ENCODE measurements around the gene AKT1.

Gene AKT1

GRCh38 chr14:104776481-104776880, 19.1 kb downstream of the AKT1 start:
- peaks cover 77% of the 10 kb centered on the region for H3K36me3 ChIP-seq (ENCODE audit: control insufficient read depth, insufficient read depth, low read length)
- no peaks in the 10 kb centered on the region for H3K4me1 ChIP-seq (ENCODE audit: control insufficient read depth, insufficient read depth, low read length, poor library complexity, severe bottlenecking)
- 97 to 98% methylated on average over 15 of the region's 15 CpGs for WGBS, 2 experiments (ENCODE audit: insufficient coverage in 2 of 2)
- no peak overlapping the region for H3K27ac ChIP-seq (ENCODE audit: low read depth, low read length, severe bottlenecking)
- H3K4me3 ChIP-seq (ENCODE audit: extremely low read depth, insufficient read depth, low read length, poor library complexity, severe bottlenecking), result no peak overlapping the region
- H3K9me3 ChIP-seq (ENCODE audit: control insufficient read depth, low read length), result no peaks in the 10 kb centered on the region

DNA sequence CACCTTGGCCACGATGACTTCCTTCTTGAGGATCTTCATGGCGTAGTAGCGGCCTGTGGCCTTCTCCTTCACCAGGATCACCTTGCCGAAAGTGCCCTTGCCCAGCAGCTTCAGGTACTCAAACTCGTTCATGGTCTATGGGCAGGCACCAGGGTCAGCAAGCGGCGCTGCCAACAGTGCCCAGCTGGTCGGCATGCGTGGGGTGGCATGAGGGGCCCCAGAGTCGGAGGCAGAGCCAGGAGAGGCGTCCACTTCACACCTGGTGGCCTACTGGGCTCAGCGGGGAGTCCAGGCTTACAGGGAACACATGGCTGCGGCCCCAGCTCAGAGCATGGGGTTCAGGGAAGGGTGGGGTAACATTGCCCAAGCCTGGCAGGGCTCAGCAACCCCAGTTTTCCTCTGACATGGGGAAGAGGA, 20.5 kb downstream of the AKT1 start:
- Histone ChIP-seq H3K27ac (ENCODE audit: low read depth, low read length, severe bottlenecking) (no peak overlapping the region), H3K36me3 (ENCODE audit: control insufficient read depth, insufficient read depth, low read length) (peaks cover 76% of the 10 kb centered on the region), H3K4me3 (ENCODE audit: extremely low read depth, insufficient read depth, low read length, poor library complexity, severe bottlenecking) (no peak overlapping the region), H3K9me3 (ENCODE audit: control insufficient read depth, low read length) (no peaks in the 10 kb centered on the region), H3K4me1 (ENCODE audit: control insufficient read depth, insufficient read depth, low read length, poor library complexity, severe bottlenecking) (peaks cover 3% of the 10 kb centered on the region)
- 95 to 97% methylated on average over 13 of the region's 13 CpGs for WGBS, 2 experiments (ENCODE audit: insufficient coverage in 2 of 2)

- H3K36me3 ChIP-seq (ENCODE audit: control insufficient read depth, insufficient read depth, low read length), result peaks cover 71% of the 10 kb centered on the region
- WGBS, 2 experiments (ENCODE audit: insufficient coverage in 2 of 2), result 91 to 96% methylated on average over 16 to 19 of the region's 20 CpGs
- H3K4me1 ChIP-seq (ENCODE audit: control insufficient read depth, insufficient read depth, low read length, poor library complexity, severe bottlenecking), result peaks cover 8% of the 10 kb centered on the region
These were observed 21.0 kb downstream of the AKT1 start for GRCh38 chr14:104774453-104775072.

DNA sequence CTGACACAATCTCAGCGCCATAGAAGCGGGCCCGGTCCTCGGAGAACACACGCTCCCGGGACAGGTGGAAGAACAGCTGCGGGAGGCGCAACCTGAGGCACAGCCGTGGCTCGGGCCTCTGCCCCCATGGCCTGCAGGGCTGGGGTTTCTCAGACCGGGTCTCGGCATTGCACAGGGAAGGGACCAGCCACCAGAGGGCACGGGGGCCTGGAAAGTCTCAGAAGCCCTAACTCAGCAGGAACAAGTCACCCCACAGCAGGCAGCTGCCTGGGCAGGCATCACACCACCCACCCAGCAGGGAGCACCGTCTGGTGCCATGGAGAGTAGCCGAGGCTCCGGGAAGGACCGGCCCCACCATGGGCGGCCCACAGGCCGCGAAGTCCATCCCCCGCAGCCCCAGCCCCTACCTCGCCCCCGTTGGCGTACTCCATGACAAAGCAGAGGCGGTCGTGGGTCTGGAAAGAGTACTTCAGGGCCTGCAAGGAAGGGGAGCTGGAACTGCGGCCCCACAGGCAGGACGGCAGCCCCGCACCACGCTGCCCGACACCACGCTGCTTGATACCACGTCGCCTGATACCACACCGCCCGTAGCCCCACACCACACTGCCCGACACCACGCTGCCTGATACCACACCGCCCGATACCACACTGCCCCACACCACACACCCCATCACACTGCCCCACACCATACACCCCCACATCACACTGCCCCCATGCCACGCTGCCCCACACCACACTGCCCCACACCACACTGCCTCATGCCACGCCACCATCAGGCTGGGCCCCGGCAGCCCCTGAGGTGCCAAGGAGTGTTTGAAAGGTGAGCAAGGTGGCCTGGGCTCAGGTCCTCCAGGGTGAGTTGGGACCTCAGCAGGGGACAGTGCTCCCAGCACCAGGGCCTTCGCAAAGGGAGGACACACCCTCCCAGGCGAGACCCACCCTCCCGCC, 21.8 kb downstream of the AKT1 start:
- WGBS, 2 experiments (ENCODE audit: insufficient coverage in 2 of 2), result 93 to 95% methylated on average over 37 to 40 of the region's 46 CpGs
- H3K9me3 ChIP-seq (ENCODE audit: control insufficient read depth, low read length), result no peaks in the 10 kb centered on the region
- peaks cover 15% of the 10 kb centered on the region for H3K4me1 ChIP-seq (ENCODE audit: control insufficient read depth, insufficient read depth, low read length, poor library complexity, severe bottlenecking)
- peaks cover 68% of the 10 kb centered on the region for H3K36me3 ChIP-seq (ENCODE audit: control insufficient read depth, insufficient read depth, low read length)
- no peak overlapping the region for H3K4me3 ChIP-seq (ENCODE audit: extremely low read depth, insufficient read depth, low read length, poor library complexity, severe bottlenecking)
- H3K27ac ChIP-seq (ENCODE audit: low read depth, low read length, severe bottlenecking), result no peak overlapping the region

More at GRCh38 chr14:104774453-104775072, 21.0 kb downstream of the AKT1 start:
- Histone ChIP-seq H3K4me3 (ENCODE audit: extremely low read depth, insufficient read depth, low read length, poor library complexity, severe bottlenecking) (no peak overlapping the region), H3K27ac (ENCODE audit: low read depth, low read length, severe bottlenecking) (no peak overlapping the region), H3K9me3 (ENCODE audit: control insufficient read depth, low read length) (no peaks in the 10 kb centered on the region)

GRCh38 chr14:104772707-104773504, 22.6 kb downstream of the AKT1 start:
- H3K27ac ChIP-seq (ENCODE audit: low read depth, low read length, severe bottlenecking), result no peak overlapping the region
- H3K9me3 ChIP-seq (ENCODE audit: control insufficient read depth, low read length), result no peaks in the 10 kb centered on the region
- H3K36me3 ChIP-seq (ENCODE audit: control insufficient read depth, insufficient read depth, low read length), result peaks cover 71% of the 10 kb centered on the region
- peaks cover 15% of the 10 kb centered on the region for H3K4me1 ChIP-seq (ENCODE audit: control insufficient read depth, insufficient read depth, low read length, poor library complexity, severe bottlenecking)
- no peak overlapping the region for H3K4me3 ChIP-seq (ENCODE audit: extremely low read depth, insufficient read depth, low read length, poor library complexity, severe bottlenecking)
- WGBS, 2 experiments (ENCODE audit: insufficient coverage in 2 of 2), result 97 to 98% methylated on average over 32 to 38 of the region's 38 CpGs

- H3K36me3 ChIP-seq (ENCODE audit: control insufficient read depth, insufficient read depth, low read length), result peaks cover 66% of the 10 kb centered on the region
These were observed 23.4 kb downstream of the AKT1 start for GRCh38 chr14:104771918-104772706.

GRCh38 chr14:104771374-104771773, 24.2 kb downstream of the AKT1 start:
- Histone ChIP-seq H3K27ac (ENCODE audit: low read depth, low read length, severe bottlenecking) (no peak overlapping the region), H3K36me3 (ENCODE audit: control insufficient read depth, insufficient read depth, low read length) (peaks cover 59% of the 10 kb centered on the region), H3K4me3 (ENCODE audit: extremely low read depth, insufficient read depth, low read length, poor library complexity, severe bottlenecking) (no peak overlapping the region), H3K9me3 (ENCODE audit: control insufficient read depth, low read length) (no peaks in the 10 kb centered on the region), H3K4me1 (ENCODE audit: control insufficient read depth, insufficient read depth, low read length, poor library complexity, severe bottlenecking) (peaks cover 15% of the 10 kb centered on the region)
- 100% methylated on average over 4 of the region's 4 CpGs for WGBS, 2 experiments (ENCODE audit: insufficient coverage in 2 of 2)

More at GRCh38 chr14:104771918-104772706, 23.4 kb downstream of the AKT1 start:
- Histone ChIP-seq H3K4me1 (ENCODE audit: control insufficient read depth, insufficient read depth, low read length, poor library complexity, severe bottlenecking) (peaks cover 15% of the 10 kb centered on the region), H3K27ac (ENCODE audit: low read depth, low read length, severe bottlenecking) (no peak overlapping the region), H3K4me3 (ENCODE audit: extremely low read depth, insufficient read depth, low read length, poor library complexity, severe bottlenecking) (no peak overlapping the region), H3K9me3 (ENCODE audit: control insufficient read depth, low read length) (no peaks in the 10 kb centered on the region)
- 97 to 98% methylated on average over 29 to 34 of the region's 34 CpGs for WGBS, 2 experiments (ENCODE audit: insufficient coverage in 2 of 2)

- Histone ChIP-seq H3K4me1 (ENCODE audit: control insufficient read depth, insufficient read depth, low read length, poor library complexity, severe bottlenecking) (peaks cover 15% of the 10 kb centered on the region), H3K9me3 (ENCODE audit: control insufficient read depth, low read length) (no peaks in the 10 kb centered on the region), H3K4me3 (ENCODE audit: extremely low read depth, insufficient read depth, low read length, poor library complexity, severe bottlenecking) (no peak overlapping the region), H3K36me3 (ENCODE audit: control insufficient read depth, insufficient read depth, low read length) (peaks cover 55% of the 10 kb centered on the region), H3K27ac (ENCODE audit: low read depth, low read length, severe bottlenecking) (no peak overlapping the region)
- 86 to 93% methylated on average over 3 to 4 of the region's 5 CpGs for WGBS, 2 experiments (ENCODE audit: insufficient coverage in 2 of 2)
These were observed 24.7 kb downstream of the AKT1 start for GRCh38 chr14:104770851-104771272.

DNA sequence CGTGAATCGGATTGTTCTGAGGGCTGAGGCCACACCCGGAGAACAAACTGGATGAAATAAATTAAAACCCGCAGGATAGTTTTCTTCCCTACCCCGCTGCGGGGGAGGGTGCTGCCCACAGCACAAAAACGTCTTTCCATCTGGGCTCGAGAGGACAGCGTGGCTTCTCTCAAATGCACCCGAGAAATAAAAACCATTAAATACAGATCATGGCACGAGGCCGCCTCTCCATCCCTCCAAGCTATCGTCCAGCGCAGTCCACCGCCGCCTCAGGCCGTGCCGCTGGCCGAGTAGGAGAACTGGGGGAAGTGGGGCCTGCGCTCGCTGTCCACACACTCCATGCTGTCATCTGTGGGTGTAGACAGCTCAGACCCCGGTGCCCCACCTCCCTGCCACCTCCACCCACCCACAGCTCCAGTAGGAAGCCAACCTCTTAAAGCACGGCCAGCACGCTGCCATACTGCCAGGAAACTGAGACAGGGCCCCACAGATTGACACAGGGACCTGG, 25.4 kb downstream of the AKT1 start:
- peaks cover 49% of the 10 kb centered on the region for H3K36me3 ChIP-seq (ENCODE audit: control insufficient read depth, insufficient read depth, low read length)
- no peaks in the 10 kb centered on the region for H3K9me3 ChIP-seq (ENCODE audit: control insufficient read depth, low read length)
- H3K4me1 ChIP-seq (ENCODE audit: control insufficient read depth, insufficient read depth, low read length, poor library complexity, severe bottlenecking), result peaks cover 15% of the 10 kb centered on the region
- 94% methylated on average over 16 to 20 of the region's 24 CpGs for WGBS, 2 experiments (ENCODE audit: insufficient coverage in 2 of 2)
- H3K27ac ChIP-seq (ENCODE audit: low read depth, low read length, severe bottlenecking), result no peak overlapping the region
- no peak overlapping the region for H3K4me3 ChIP-seq (ENCODE audit: extremely low read depth, insufficient read depth, low read length, poor library complexity, severe bottlenecking)
